Ectodermal cell (in vitro differentiated cells): ENCODE measurements around the gene CACNA2D3.

Experiments
- H3K27ac ChIP-seq: 2 replicates; pipeline ENCODE4 v1.7.0; 2013; ENCODE audit warnings: mild to moderate bottlenecking, low read depth, low read length; ENCODE audit not compliant: insufficient read depth, poor library complexity, severe bottlenecking
- H3K27me3 ChIP-seq: 2 replicates; pipeline ENCODE4 v1.7.0; 2013; ENCODE audit warnings: mild to moderate bottlenecking, low read length; ENCODE audit not compliant: insufficient read depth, control insufficient read depth, poor library complexity, severe bottlenecking
- H3K36me3 ChIP-seq: one replicate; pipeline ENCODE4 v1.7.0; 2013; ENCODE audit warnings: low read length; ENCODE audit not compliant: control insufficient read depth, insufficient read depth
- H3K4me1 ChIP-seq: one replicate; pipeline ENCODE4 v1.7.0; 2013; ENCODE audit warnings: low read length; ENCODE audit not compliant: control insufficient read depth, insufficient read depth
- H3K4me3 ChIP-seq: 2 replicates; pipeline ENCODE4 v1.7.0; 2013; ENCODE audit warnings: low read depth, low read length, control low read depth; ENCODE audit not compliant: insufficient read depth
- H3K9me3 ChIP-seq: 2 replicates; pipeline ENCODE4 v1.7.0; 2013; ENCODE audit warnings: mild to moderate bottlenecking, low read length, moderate library complexity; ENCODE audit not compliant: control insufficient read depth
- WGBS, 2 experiments: methylation state at CpG; one replicate each; pipeline ENCODE4 v1.1.7; 2013; ENCODE audit warnings: missing lambda C conversion rate in 2 of 2; 5-methylcytosine and 5-hydroxymethylcytosine counted together

The CACNA2D3 gene

DNA sequence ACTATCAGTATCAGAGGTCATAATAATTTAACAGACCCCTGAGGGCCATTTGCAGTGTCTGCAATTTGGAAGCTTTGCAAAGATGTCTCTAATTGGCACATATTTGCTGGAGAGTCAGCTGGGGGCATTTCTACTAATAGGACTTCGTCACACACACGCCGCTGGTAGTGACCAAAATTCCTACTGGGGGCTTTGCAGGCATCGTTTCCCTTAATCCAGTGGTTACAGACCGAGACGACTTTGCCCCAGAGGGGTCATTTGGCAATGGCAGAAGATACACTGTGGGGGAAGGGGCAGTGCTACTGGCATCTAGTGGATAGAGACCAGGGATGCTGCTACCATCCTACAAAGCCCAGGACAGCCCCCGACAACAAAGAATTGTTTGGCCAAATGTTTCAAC, 956.5 kb downstream of the CACNA2D3 start:
- no peaks in the 10 kb centered on the region for H3K9me3 ChIP-seq
- WGBS, 2 experiments: 84 to 85% methylated on average over 7 of the region's 7 CpGs
- H3K27ac ChIP-seq: no peak overlapping the region
- no peaks in the 10 kb centered on the region for H3K27me3 ChIP-seq
- H3K36me3 ChIP-seq: no peaks in the 10 kb centered on the region
- no peaks in the 10 kb centered on the region for H3K4me1 ChIP-seq
- H3K4me3 ChIP-seq: no peak overlapping the region

- H3K27ac ChIP-seq: no peak overlapping the region
- 86 to 87% methylated on average over 4 of the region's 5 CpGs for WGBS, 2 experiments
- H3K4me3 ChIP-seq: no peak overlapping the region
- H3K36me3 ChIP-seq: no peaks in the 10 kb centered on the region
- H3K4me1 ChIP-seq: no peaks in the 10 kb centered on the region
- H3K27me3 ChIP-seq: no peaks in the 10 kb centered on the region
- H3K9me3 ChIP-seq: no peaks in the 10 kb centered on the region
Measured at GRCh38 chr3:55085231-55085630, 962.9 kb downstream of the CACNA2D3 start.

DNA sequence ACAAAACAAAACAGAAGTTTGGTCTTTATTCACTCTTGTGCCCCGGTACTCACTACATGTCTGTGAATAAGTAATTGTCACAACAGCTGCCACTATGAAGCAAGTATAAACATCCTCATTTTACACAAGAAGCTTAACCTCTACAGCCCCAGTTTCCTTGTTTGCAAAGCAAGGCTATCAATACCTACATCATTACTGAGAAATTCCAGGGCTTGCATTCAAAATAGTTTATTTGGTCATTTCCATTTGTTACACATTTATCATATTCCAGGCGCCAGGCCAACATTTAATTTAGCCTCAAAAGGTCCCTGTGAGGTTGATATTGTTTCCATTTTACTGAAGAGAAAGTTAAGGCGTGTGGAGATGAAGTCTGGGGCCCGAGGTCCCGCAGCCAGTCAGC, 966.9 kb downstream of the CACNA2D3 start:
- H3K27ac ChIP-seq: no peak overlapping the region
- H3K4me1 ChIP-seq: no peaks in the 10 kb centered on the region
- H3K4me3 ChIP-seq: no peak overlapping the region
- H3K9me3 ChIP-seq: no peaks in the 10 kb centered on the region
- no peaks in the 10 kb centered on the region for H3K36me3 ChIP-seq
- no peaks in the 10 kb centered on the region for H3K27me3 ChIP-seq
- 77 to 79% methylated on average over 5 of the region's 5 CpGs for WGBS, 2 experiments

GRCh38 chr3:55090291-55090690, 967.9 kb downstream of the CACNA2D3 start:
- WGBS, 2 experiments: 84 to 86% methylated on average over 5 of the region's 5 CpGs
- Histone ChIP-seq H3K27ac (no peak overlapping the region), H3K36me3 (no peaks in the 10 kb centered on the region), H3K4me3 (no peak overlapping the region), H3K4me1 (no peaks in the 10 kb centered on the region), H3K9me3 (no peaks in the 10 kb centered on the region), H3K27me3 (no peaks in the 10 kb centered on the region)

- H3K27ac ChIP-seq: no peak overlapping the region
- no peaks in the 10 kb centered on the region for H3K4me1 ChIP-seq
- no peak overlapping the region for H3K4me3 ChIP-seq
- H3K36me3 ChIP-seq: no peaks in the 10 kb centered on the region
- 87 to 88% methylated on average over 5 of the region's 5 CpGs for WGBS, 2 experiments
- no peaks in the 10 kb centered on the region for H3K9me3 ChIP-seq
- H3K27me3 ChIP-seq: no peaks in the 10 kb centered on the region
Measured at GRCh38 chr3:55090746-55091145, 968.4 kb downstream of the CACNA2D3 start.

GRCh38 chr3:55091381-55092225, 969.3 kb downstream of the CACNA2D3 start:
- Histone ChIP-seq H3K36me3 (no peaks in the 10 kb centered on the region), H3K27ac (no peak overlapping the region), H3K4me1 (no peaks in the 10 kb centered on the region), H3K9me3 (no peaks in the 10 kb centered on the region), H3K27me3 (no peaks in the 10 kb centered on the region), H3K4me3 (no peak overlapping the region)
- WGBS, 2 experiments: 91 to 94% methylated on average over 7 of the region's 7 CpGs

DNA sequence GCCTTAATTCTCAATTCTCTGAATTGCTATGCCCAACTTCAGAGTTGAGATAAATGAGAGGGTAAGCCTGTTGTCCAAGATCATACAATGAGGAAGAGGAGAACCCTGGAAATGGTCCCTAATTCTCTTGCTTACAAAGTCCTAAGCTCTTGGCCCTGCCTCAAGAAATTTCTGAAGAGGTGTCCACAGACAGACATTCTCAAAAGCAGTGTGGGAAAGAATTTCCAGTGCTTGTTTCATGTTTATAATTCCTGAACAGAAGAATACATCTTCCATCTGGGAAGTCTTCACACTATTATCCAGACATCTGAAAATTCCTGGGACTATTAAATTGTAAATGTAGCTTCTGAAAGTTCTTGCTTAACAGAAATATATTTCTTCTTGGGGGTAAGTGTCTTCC, 972.3 kb downstream of the CACNA2D3 start:
- H3K9me3 ChIP-seq: no peaks in the 10 kb centered on the region
- no peak overlapping the region for H3K27ac ChIP-seq
- H3K4me1 ChIP-seq: no peaks in the 10 kb centered on the region
- H3K27me3 ChIP-seq: no peaks in the 10 kb centered on the region
- H3K4me3 ChIP-seq: no peak overlapping the region
- H3K36me3 ChIP-seq: no peaks in the 10 kb centered on the region

DNA sequence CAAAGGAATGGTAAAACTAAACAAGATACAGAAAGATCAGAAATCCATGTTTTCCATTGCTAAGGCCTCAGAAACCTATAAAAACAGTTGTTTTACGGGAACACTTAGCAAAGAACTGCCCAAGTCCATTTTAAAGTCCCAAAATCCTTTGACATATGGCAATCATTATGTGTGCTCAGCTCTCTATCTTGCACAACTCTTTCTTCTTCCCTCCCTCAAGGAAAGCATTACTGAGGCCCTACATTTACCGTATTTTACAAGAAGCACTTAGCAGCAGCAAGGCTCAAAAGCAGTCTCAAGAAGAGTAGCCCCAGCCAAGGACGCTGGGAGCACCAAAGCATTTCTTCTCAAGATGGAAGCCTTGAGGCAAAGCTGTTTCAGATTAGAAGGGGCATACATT, 975.1 kb downstream of the CACNA2D3 start:
- no peaks in the 10 kb centered on the region for H3K4me1 ChIP-seq
- H3K9me3 ChIP-seq: no peaks in the 10 kb centered on the region
- no peaks in the 10 kb centered on the region for H3K27me3 ChIP-seq
- H3K4me3 ChIP-seq: no peak overlapping the region
- WGBS, 2 experiments: 90 to 93% methylated on average over 3 of the region's 3 CpGs
- no peak overlapping the region for H3K27ac ChIP-seq
- H3K36me3 ChIP-seq: no peaks in the 10 kb centered on the region

- no peak overlapping the region for H3K27ac ChIP-seq
- H3K4me3 ChIP-seq: no peak overlapping the region
- no peaks in the 10 kb centered on the region for H3K9me3 ChIP-seq
- WGBS, 2 experiments: 94 to 95% methylated on average over 10 of the region's 10 CpGs
- no peaks in the 10 kb centered on the region for H3K36me3 ChIP-seq
- H3K4me1 ChIP-seq: no peaks in the 10 kb centered on the region
- H3K27me3 ChIP-seq: no peaks in the 10 kb centered on the region
Measured at GRCh38 chr3:55105647-55106046, 983.3 kb downstream of the CACNA2D3 start.

- H3K36me3 ChIP-seq: no peaks in the 10 kb centered on the region
- H3K27ac ChIP-seq: no peak overlapping the region
- H3K4me1 ChIP-seq: no peaks in the 10 kb centered on the region
- no peaks in the 10 kb centered on the region for H3K9me3 ChIP-seq
- WGBS, 2 experiments: 80 to 82% methylated on average over 6 of the region's 6 CpGs
- no peaks in the 10 kb centered on the region for H3K27me3 ChIP-seq
- H3K4me3 ChIP-seq: no peak overlapping the region
Measured at GRCh38 chr3:55107187-55107586, 984.8 kb downstream of the CACNA2D3 start.
